HG02938 (cell line): ENCODE results near the gene OR1I1.
"Not testable (repeated sequence)": the region's sequence is repeated elsewhere in the genome, so short reads cannot be mapped to it uniquely, and the experiment has no call there.

Experiments
- ATAC-seq: cut with Tn5 transposase; IDR thresholded peaks from one replicate; pipeline ENCODE4 v1.9.1; 2021; ENCODE audit warnings: mild to moderate bottlenecking, moderate library complexity; ENCODE audit not compliant: unreplicated experiment

The OR1I1 gene

GRCh38 chr19:15081911-15082310 lies at the start of gene OR1I1:
OR1I1 (plus strand) TSS chr19:15082211; CDS start chr19:15087066, 4,855 bp downstream.
- ATAC-seq, result no peak

GRCh38 chr19:15035795-15036311 lies 46.2 kb upstream of the OR1I1 start:
- no peak for ATAC-seq

- no peak for ATAC-seq
These were observed 44.4 kb upstream of the OR1I1 start for GRCh38 chr19:15037586-15037985.

- no peak for ATAC-seq
These were observed 43.7 kb upstream of the OR1I1 start for GRCh38 chr19:15038294-15038693.

GRCh38 chr19:15042003-15042402 lies 40.0 kb upstream of the OR1I1 start:
- ATAC-seq, result no peak

GRCh38 chr19:15042826-15043225 lies 39.2 kb upstream of the OR1I1 start:
- no peak for ATAC-seq

- no peak for ATAC-seq
These were observed 36.5 kb upstream of the OR1I1 start for GRCh38 chr19:15045506-15045905.

- ATAC-seq, result no peak
These were observed 34.3 kb upstream of the OR1I1 start for GRCh38 chr19:15047680-15048079.

- no peak for ATAC-seq
These were observed 33.9 kb upstream of the OR1I1 start for GRCh38 chr19:15048128-15048527.

- no peak for ATAC-seq
These were observed 33.0 kb upstream of the OR1I1 start, which contains the start of gene CASP14 for GRCh38 chr19:15048885-15049541. CASP14 (plus strand) TSS chr19:15049480; CDS start chr19:15052252, 2,772 bp downstream.

GRCh38 chr19:15050639-15051038 lies 31.4 kb upstream of the OR1I1 start:
- no peak for ATAC-seq

- ATAC-seq, result no peak
These were observed 20.0 kb upstream of the OR1I1 start for GRCh38 chr19:15062036-15062435.

- not testable (repeated sequence) for ATAC-seq
These were observed 11.6 kb upstream of the OR1I1 start for GRCh38 chr19:15070386-15070785.

GRCh38 chr19:15072930-15073647 lies 8.9 kb upstream of the OR1I1 start:
- ATAC-seq, result no peak

- ATAC-seq, result no peak
These were observed 7.6 kb upstream of the OR1I1 start for GRCh38 chr19:15074371-15074770.

- no peak for ATAC-seq
These were observed 6.2 kb upstream of the OR1I1 start for GRCh38 chr19:15075806-15076205.

GRCh38 chr19:15080002-15080401 lies 2.0 kb upstream of the OR1I1 start:
- ATAC-seq, result not testable (repeated sequence)

GRCh38 chr19:15087182-15087581 lies 5.2 kb downstream of the OR1I1 start:
- no peak for ATAC-seq

GRCh38 chr19:15091918-15092753 lies 10.1 kb downstream of the OR1I1 start:
- no peak for ATAC-seq

- ATAC-seq, result no peak
These were observed 11.0 kb downstream of the OR1I1 start for GRCh38 chr19:15093001-15093400.

GRCh38 chr19:15096223-15096622 lies 14.2 kb downstream of the OR1I1 start:
- ATAC-seq, result no peak
